Globus pallidus (tissue), 1 donor: ENCODE data around the gene ATF6.

Experiments used
- DNase-seq: peaks from one replicate; pipeline ENCODE4 v3.0.0-alpha.2; 2015; ENCODE audit warnings: low spot score

The ATF6 gene

GRCh38 chr1:161899091-161899490 is 133.0 kb downstream of the ATF6 start:
- DNase-seq: no peak

- no peak for DNase-seq
Measured at GRCh38 chr1:161900160-161900559, 134.0 kb downstream of the ATF6 start.

GRCh38 chr1:161902182-161902581 is 136.1 kb downstream of the ATF6 start:
- DNase-seq: no peak

GRCh38 chr1:161905269-161905884 is 139.3 kb downstream of the ATF6 start:
- DNase-seq: no peak

GRCh38 chr1:161907265-161907664 is 141.1 kb downstream of the ATF6 start:
- no peak for DNase-seq

GRCh38 chr1:161908264-161908663 is 142.1 kb downstream of the ATF6 start:
- DNase-seq: no peak

GRCh38 chr1:161910604-161911003 is 144.5 kb downstream of the ATF6 start:
- DNase-seq: no peak

GRCh38 chr1:161913482-161914140 is 147.5 kb downstream of the ATF6 start:
- no peak for DNase-seq

GRCh38 chr1:161914595-161914994 is 148.5 kb downstream of the ATF6 start:
- DNase-seq: no peak

GRCh38 chr1:161915051-161915503 is 149.0 kb downstream of the ATF6 start:
- DNase-seq: no peak

GRCh38 chr1:161915978-161916377 is 149.9 kb downstream of the ATF6 start:
- no peak for DNase-seq

GRCh38 chr1:161919229-161919628 is 153.1 kb downstream of the ATF6 start:
- no peak for DNase-seq

- DNase-seq: no peak
Measured at GRCh38 chr1:161921491-161921890, 155.4 kb downstream of the ATF6 start.

GRCh38 chr1:161921990-161922389 is 155.9 kb downstream of the ATF6 start:
- DNase-seq: no peak

GRCh38 chr1:161928056-161928455 is 161.9 kb downstream of the ATF6 start:
- DNase-seq: no peak

- DNase-seq: no peak
Measured at GRCh38 chr1:161929137-161929536, 163.0 kb downstream of the ATF6 start.

GRCh38 chr1:161930064-161930463 is 163.9 kb downstream of the ATF6 start:
- no peak for DNase-seq

GRCh38 chr1:161932668-161933067 is 166.5 kb downstream of the ATF6 start:
- DNase-seq: peak; percentile 30

GRCh38 chr1:161933592-161934588 is 167.8 kb downstream of the ATF6 start:
- DNase-seq: no peak

- DNase-seq: no peak
Measured at GRCh38 chr1:161935264-161935663, 169.1 kb downstream of the ATF6 start.

GRCh38 chr1:161936786-161937185 is 170.7 kb downstream of the ATF6 start:
- no peak for DNase-seq

GRCh38 chr1:161940866-161941591 is 174.9 kb downstream of the ATF6 start:
- DNase-seq: no peak
